ENCODE results near the gene ADAM12.

DNA sequence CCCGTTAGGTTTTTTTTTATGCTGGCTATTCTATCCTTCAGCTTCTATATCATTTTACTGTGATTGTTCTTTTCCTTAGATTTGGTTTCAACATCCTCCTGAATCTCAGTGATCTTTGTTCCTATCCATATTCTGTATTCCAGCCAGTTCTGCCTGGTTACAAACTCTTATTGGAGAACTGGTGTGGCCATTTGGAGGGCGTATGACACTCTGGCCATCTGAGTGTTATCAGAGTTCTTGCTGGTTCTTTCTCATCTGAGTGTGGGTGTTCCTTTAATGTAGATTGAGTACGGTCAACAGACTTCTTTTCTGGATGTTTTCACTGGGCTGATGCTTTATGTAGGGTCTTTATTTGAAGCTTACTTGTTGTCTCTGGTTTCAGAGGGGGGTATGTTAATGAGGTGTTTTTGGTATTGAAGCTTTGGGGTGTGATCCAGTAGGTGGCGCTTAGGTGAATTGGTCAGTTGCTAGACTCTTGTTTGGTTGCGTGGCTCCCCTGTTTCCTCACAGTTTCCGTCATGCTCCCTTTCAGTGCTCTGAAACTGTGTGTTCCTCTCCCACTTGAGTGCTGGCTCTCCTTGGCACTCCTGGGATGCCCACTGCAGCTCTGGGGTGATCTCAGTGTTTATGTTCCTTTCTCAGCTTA is 411.2 kb downstream of the ADAM12 start:
- TF ChIP-seq POLR2A (IDR thresholded peaks at IDR 0.05; ENCODE audit: low read depth, low read length), result no peak
- no peak for TF ChIP-seq TAF1 (IDR thresholded peaks at IDR 0.05; ENCODE audit: borderline replicate concordance, low read depth, low read length)
